Skeletal muscle tissue (tissue), 4 donors: ENCODE results near the gene DPPA5. TPM values are rescaled to one million over a fixed set of nuclear protein-coding genes. Genes with fewer than 3 reads are reported as not detected.
"Not testable (repeated sequence)": the region's sequence is repeated elsewhere in the genome, so short reads cannot be mapped to it uniquely, and the experiment has no call there.

Source experiments
- H3K27ac ChIP-seq: one replicate; pipeline ENCODE4 v1.7.0; 2013; ENCODE audit warnings: mild to moderate bottlenecking, low read depth, low read length, inconsistent platforms
- H3K27me3 ChIP-seq, 3 donors: one replicate each; pipeline ENCODE4 v1.7.0; 2013; ENCODE audit warnings: low read length in 3 of 3; ENCODE audit not compliant: control insufficient read depth in 3 of 3, insufficient read depth in 3 of 3
- H3K36me3 ChIP-seq, 3 donors: one replicate each; pipeline ENCODE4 v1.7.0; 2013; ENCODE audit warnings: low read length in 3 of 3; ENCODE audit not compliant: control insufficient read depth in 3 of 3, insufficient read depth in 3 of 3
- H3K4me1 ChIP-seq, 3 donors: one replicate each; pipeline ENCODE4 v1.7.0; 2013; ENCODE audit warnings: low read length in 3 of 3, mild to moderate bottlenecking in 3 of 3; ENCODE audit not compliant: control insufficient read depth in 3 of 3, insufficient read depth in 3 of 3
- H3K4me3 ChIP-seq, 3 donors: one replicate each; pipeline ENCODE4 v1.7.0; 2013; ENCODE audit warnings: low read length in 3 of 3
- H3K9ac ChIP-seq, 3 donors: one replicate each; pipeline ENCODE4 v1.7.0; 2013; ENCODE audit warnings: low read length in 3 of 3, mild to moderate bottlenecking in 3 of 3, moderate library complexity in 2 of 3, low read depth in 1 of 3
- H3K9me3 ChIP-seq, 3 donors: one replicate each; pipeline ENCODE4 v1.7.0; 2013; ENCODE audit warnings: low read length in 3 of 3; ENCODE audit not compliant: control insufficient read depth in 3 of 3
- total RNA-seq: library from RNA; depleted of rRNA; stranded (reverse); fragments of >200 nt; gene quantifications from one replicate; pipeline ENCODE4 v1.2.3, GENCODE V29; 2014
- donor health status: Osteomylitis.

The DPPA5 gene, protein sequence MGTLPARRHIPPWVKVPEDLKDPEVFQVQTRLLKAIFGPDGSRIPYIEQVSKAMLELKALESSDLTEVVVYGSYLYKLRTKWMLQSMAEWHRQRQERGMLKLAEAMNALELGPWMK
- not detected for total RNA-seq

- Histone ChIP-seq H3K9ac (no peak within 1 kb of the TSS), H3K4me1 (no peaks in the 10 kb centered on the region), H3K9me3 (peaks cover 0 to 2% (median 0%) of the 10 kb centered on the region in 3 donors), H3K27me3 (peaks cover 0 to 14% (median 4%) of the 10 kb centered on the region in 3 donors), H3K4me3 (no peak within 1 kb of the TSS), H3K36me3 (no peaks in the 10 kb centered on the region), H3K27ac (no peak within 1 kb of the TSS)
These were observed at the start of gene DPPA5 for GRCh38 chr6:73353636-73354593. Gene DPPA5 (minus strand): TSS chr6:73354276. CDS start chr6:73354225, 51 bp downstream.

DNA sequence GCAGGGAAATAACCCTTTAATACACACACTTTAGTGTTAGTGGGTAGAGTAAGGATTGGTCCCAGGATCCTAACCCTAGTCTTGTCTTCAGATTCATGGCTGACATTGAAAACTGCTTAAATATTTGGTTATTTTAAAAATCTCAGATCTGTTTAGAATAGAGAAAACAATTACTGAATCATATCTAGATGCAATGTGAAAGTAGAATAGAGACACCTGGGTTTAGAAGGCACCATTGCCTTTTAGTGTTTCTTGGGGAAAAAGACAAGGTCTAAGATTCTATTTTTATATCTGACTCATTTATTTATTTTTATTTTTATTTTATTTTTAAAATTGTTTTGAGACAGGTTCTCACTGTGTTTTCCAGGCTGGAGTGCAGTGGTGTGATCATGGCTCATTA, 46.6 kb upstream of the DPPA5 start:
- Histone ChIP-seq H3K9me3 (no peaks in the 10 kb centered on the region), H3K4me3 (no peak overlapping the region), H3K4me1 (no peaks in the 10 kb centered on the region), H3K27ac (no peak overlapping the region), H3K9ac (no peak overlapping the region), H3K36me3 (no peaks in the 10 kb centered on the region), H3K27me3 (no peaks in the 10 kb centered on the region)

DNA sequence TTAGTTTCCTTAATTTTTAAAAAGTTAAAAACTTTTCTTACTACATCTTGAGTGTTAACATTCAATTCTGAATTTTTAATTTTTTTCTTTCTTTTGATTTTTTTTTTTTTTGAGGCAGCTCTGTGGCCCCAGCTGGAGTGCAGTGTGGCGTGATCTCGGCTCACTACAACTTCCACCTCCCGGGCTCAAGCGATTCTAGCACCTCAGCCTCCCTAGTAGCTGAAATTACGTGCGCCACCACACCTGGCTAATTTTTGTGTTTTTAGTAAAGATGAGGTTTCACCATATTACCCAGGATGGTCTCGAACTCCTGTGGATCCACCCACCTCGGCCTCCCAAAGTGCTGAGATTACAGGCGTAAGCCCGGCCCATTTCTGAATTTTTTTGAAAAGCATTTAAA, 41.8 kb upstream of the DPPA5 start:
- Histone ChIP-seq H3K27me3 (no peaks in the 10 kb centered on the region), H3K4me1 (no peaks in the 10 kb centered on the region), H3K9me3 (no peaks in the 10 kb centered on the region), H3K4me3 (no peak overlapping the region), H3K9ac (no peak overlapping the region), H3K36me3 (no peaks in the 10 kb centered on the region), H3K27ac (no peak overlapping the region)

GRCh38 chr6:73394577-73395354, 40.7 kb upstream of the DPPA5 start, which contains the start of gene DDX43:
Gene DDX43 (plus strand): TSS chr6:73394828. CDS start chr6:73394906, 78 bp downstream.
- Histone ChIP-seq H3K36me3 (no peaks in the 10 kb centered on the region), H3K27ac (no peak within 1 kb of the TSS), H3K27me3 (no peaks in the 10 kb centered on the region), H3K4me1 (no peaks in the 10 kb centered on the region), H3K9me3 (no peaks in the 10 kb centered on the region), H3K4me3 (peak within 1 kb of the TSS in 1 of 3 donors; percentile 49), H3K9ac (peak within 1 kb of the TSS in 1 of 3 donors; percentile 33)

GRCh38 chr6:73393278-73393677, 39.2 kb upstream of the DPPA5 start:
- H3K9ac ChIP-seq, result no peak overlapping the region
- H3K4me1 ChIP-seq, result peaks cover 2 to 8% (median 5%) of the 10 kb centered on the region in 3 donors
- no peaks in the 10 kb centered on the region for H3K9me3 ChIP-seq
- peaks cover 0 to 3% (median 0%) of the 10 kb centered on the region in 3 donors for H3K27me3 ChIP-seq
- H3K36me3 ChIP-seq, result no peaks in the 10 kb centered on the region
- no peak overlapping the region for H3K4me3 ChIP-seq
- no peak overlapping the region for H3K27ac ChIP-seq

GRCh38 chr6:73392188-73392587, 38.1 kb upstream of the DPPA5 start:
- H3K36me3 ChIP-seq, H3K9me3 ChIP-seq, H3K27ac ChIP-seq, H3K27me3 ChIP-seq, H3K4me3 ChIP-seq, H3K9ac ChIP-seq, H3K4me1 ChIP-seq: not testable (repeated sequence)

- Histone ChIP-seq H3K36me3 (no peaks in the 10 kb centered on the region), H3K9ac (no peak overlapping the region), H3K4me3 (no peak overlapping the region), H3K9me3 (no peaks in the 10 kb centered on the region), H3K4me1 (peaks cover 2 to 8% (median 5%) of the 10 kb centered on the region in 3 donors), H3K27ac (no peak overlapping the region), H3K27me3 (peaks cover 0 to 6% (median 0%) of the 10 kb centered on the region in 3 donors)
These were observed 37.6 kb upstream of the DPPA5 start for GRCh38 chr6:73391675-73392074.

GRCh38 chr6:73389854-73390253, 35.8 kb upstream of the DPPA5 start:
- Histone ChIP-seq H3K9me3 (no peaks in the 10 kb centered on the region), H3K9ac (no peak overlapping the region), H3K4me1 (peaks cover 2 to 8% (median 5%) of the 10 kb centered on the region in 3 donors), H3K4me3 (no peak overlapping the region), H3K36me3 (no peaks in the 10 kb centered on the region), H3K27ac (no peak overlapping the region), H3K27me3 (peaks cover 0 to 6% (median 0%) of the 10 kb centered on the region in 3 donors)

- H3K4me3 ChIP-seq, result peak overlapping the region; percentile 69 to 74 (median 73)
- H3K9ac ChIP-seq, result peak overlapping the region; percentile 59 to 74 (median 68)
- no peak overlapping the region for H3K27ac ChIP-seq
- peaks cover 2 to 8% (median 5%) of the 10 kb centered on the region in 3 donors for H3K4me1 ChIP-seq
- H3K9me3 ChIP-seq, result no peaks in the 10 kb centered on the region
- peaks cover 0 to 6% (median 0%) of the 10 kb centered on the region in 3 donors for H3K27me3 ChIP-seq
- H3K36me3 ChIP-seq, result no peaks in the 10 kb centered on the region
These were observed 34.9 kb upstream of the DPPA5 start for GRCh38 chr6:73388800-73389512.
